Activated B cell treated with CpG ODN at 0.5 μM for 24 hours (primary cell): Measurements from ENCODE around the gene SLC46A2. TPM values are rescaled to one million over a fixed set of nuclear protein-coding genes. Genes with fewer than 3 reads are reported as not detected.
A peak's percentile ranks its signal among the peaks of the same experiment; 100 is the strongest.

Source experiments
- ATAC-seq: fragments of 200-7000 bp; cut with Tn5 transposase; one replicate; pipeline ENCODE4 v1.10.0; 2021; ENCODE audit warnings: low read depth, mild to moderate bottlenecking, moderate library complexity
- CTCF ChIA-PET: fragments of 350-600 bp; sonication (Branson Sonifier 250); formaldehyde crosslinking; loops from one replicate; lab custom pipeline; 2021; ENCODE audit warnings: antibody characterized with exemption; lab: Charles Lee
- POLR2A ChIA-PET: fragments of 350-600 bp; sonication (Branson Sonifier 250); formaldehyde crosslinking; loops from one replicate; lab custom pipeline; 2021; ENCODE audit warnings: antibody characterized with exemption; lab: Charles Lee
- DNase-seq: peaks from one replicate; pipeline ENCODE4 v3.0.0; 2022
- H3K27ac Mint-ChIP-seq: one replicate; pipeline ENCODE4 v1.8.0; 2020; ENCODE audit warnings: mixed read lengths
- H3K27me3 Mint-ChIP-seq: one replicate; pipeline ENCODE4 v1.8.0; 2021; ENCODE audit warnings: mixed read lengths
- H3K36me3 Mint-ChIP-seq: one replicate; pipeline ENCODE4 v1.8.0; 2021; ENCODE audit warnings: low read depth, mixed read lengths
- H3K4me1 Mint-ChIP-seq: one replicate; pipeline ENCODE4 v1.8.0; 2021; ENCODE audit warnings: mixed read lengths
- H3K4me3 Mint-ChIP-seq: one replicate; pipeline ENCODE4 v1.8.0; 2020; ENCODE audit warnings: mild to moderate bottlenecking, mixed read lengths
- H3K9me3 Mint-ChIP-seq: one replicate; pipeline ENCODE4 v1.8.0; 2020; ENCODE audit warnings: mixed read lengths
- CTCF ChIP-seq: fragments of 200-600 bp; IDR thresholded peaks from one replicate; pipeline ENCODE4 v1.8.0; 2022; ENCODE audit warnings: antibody characterized with exemption, mild to moderate bottlenecking
- intact Hi-C: fragments of 100-400 bp; cut with micrococcal nuclease; formaldehyde crosslinking; loops from one replicate; pipeline ENCODE4 v1.15.1; 2024
- total RNA-seq: library from RNA; stranded (reverse); gene quantifications from 2 replicates; pipeline ENCODE4 v1.2.3, GENCODE V29; 2022

Gene SLC46A2
- total RNA-seq, 1 donor from 2014 or later: not detected

GRCh38 chr9:112870556-112870955 lies 20.1 kb downstream of the SLC46A2 start:
- Mint-ChIP-seq H3K36me3 (peaks cover 41% of the 10 kb centered on the region), H3K4me1 (peaks cover 27% of the 10 kb centered on the region), H3K27ac (no peak overlapping the region), H3K9me3 (no peaks in the 10 kb centered on the region), H3K4me3 (no peak overlapping the region), H3K27me3 (no peaks in the 10 kb centered on the region)
- TF ChIP-seq CTCF: no peak
- no peak for ATAC-seq
- POLR2A ChIA-PET: no interaction called here
- intact Hi-C loops: no loop called here
- CTCF ChIA-PET: no interaction called here
- no peak for DNase-seq

GRCh38 chr9:112869917-112870316 lies 20.8 kb downstream of the SLC46A2 start:
- Mint-ChIP-seq H3K27me3 (no peaks in the 10 kb centered on the region), H3K4me3 (no peak overlapping the region), H3K4me1 (peaks cover 27% of the 10 kb centered on the region), H3K36me3 (peaks cover 39% of the 10 kb centered on the region), H3K9me3 (no peaks in the 10 kb centered on the region), H3K27ac (no peak overlapping the region)
- ATAC-seq: no peak
- no peak for DNase-seq
- ChIA-PET POLR2A (interaction anchor here (0.6 kb wide), 1 partner anchor 438 kb away, joined by 4 read pairs; no protein-coding TSS in a partner anchor), CTCF (no interaction called here)
- intact Hi-C loops: no loop called here
- no peak for TF ChIP-seq CTCF

- H3K4me1 Mint-ChIP-seq: peaks cover 28% of the 10 kb centered on the region
- H3K27me3 Mint-ChIP-seq: no peaks in the 10 kb centered on the region
- ATAC-seq (peak; percentile 25), DNase-seq (no peak)
- ChIA-PET POLR2A (interaction anchor here (0.7 kb wide), 1 partner anchor 348 kb away, joined by 5 read pairs; no protein-coding TSS in a partner anchor), CTCF (interaction anchor here (0.7 kb wide), 1 partner anchor 33 kb away, joined by 3 read pairs; no protein-coding TSS in a partner anchor)
- peaks cover 39% of the 10 kb centered on the region for H3K36me3 Mint-ChIP-seq
- TF ChIP-seq CTCF: no peak
- H3K9me3 Mint-ChIP-seq: no peaks in the 10 kb centered on the region
- no peak overlapping the region for H3K4me3 Mint-ChIP-seq
- intact Hi-C loops: no loop called here
- no peak overlapping the region for H3K27ac Mint-ChIP-seq
These were observed 21.6 kb downstream of the SLC46A2 start for GRCh38 chr9:112869041-112869529.

GRCh38 chr9:112868461-112868860 lies 22.2 kb downstream of the SLC46A2 start:
- no peak for ATAC-seq
- intact Hi-C loops: no loop called here
- no peak for TF ChIP-seq CTCF
- H3K27ac Mint-ChIP-seq: no peak overlapping the region
- ChIA-PET CTCF (no interaction called here), POLR2A (no interaction called here)
- no peaks in the 10 kb centered on the region for H3K9me3 Mint-ChIP-seq
- DNase-seq: no peak
- peaks cover 43% of the 10 kb centered on the region for H3K36me3 Mint-ChIP-seq
- H3K4me1 Mint-ChIP-seq: peaks cover 35% of the 10 kb centered on the region
- H3K4me3 Mint-ChIP-seq: no peak overlapping the region
- H3K27me3 Mint-ChIP-seq: no peaks in the 10 kb centered on the region

GRCh38 chr9:112867275-112867991 lies 23.2 kb downstream of the SLC46A2 start:
- H3K36me3 Mint-ChIP-seq: peaks cover 43% of the 10 kb centered on the region
- intact Hi-C loops: no loop called here
- H3K27me3 Mint-ChIP-seq: no peaks in the 10 kb centered on the region
- H3K4me3 Mint-ChIP-seq: no peak overlapping the region
- TF ChIP-seq CTCF: no peak
- no peak overlapping the region for H3K27ac Mint-ChIP-seq
- H3K4me1 Mint-ChIP-seq: peaks cover 45% of the 10 kb centered on the region
- ATAC-seq: no peak
- CTCF ChIA-PET: no interaction called here
- no peaks in the 10 kb centered on the region for H3K9me3 Mint-ChIP-seq
- POLR2A ChIA-PET: no interaction called here
- DNase-seq: no peak
